ENCODE data around the gene ACP3.

GRCh38 chr3:132344666-132345280 lies 27.6 kb downstream of the ACP3 start:
- TF ChIP-seq POLR2A (IDR thresholded peaks at IDR 0.05), result no peak
- TF ChIP-seq, protein P1, sequence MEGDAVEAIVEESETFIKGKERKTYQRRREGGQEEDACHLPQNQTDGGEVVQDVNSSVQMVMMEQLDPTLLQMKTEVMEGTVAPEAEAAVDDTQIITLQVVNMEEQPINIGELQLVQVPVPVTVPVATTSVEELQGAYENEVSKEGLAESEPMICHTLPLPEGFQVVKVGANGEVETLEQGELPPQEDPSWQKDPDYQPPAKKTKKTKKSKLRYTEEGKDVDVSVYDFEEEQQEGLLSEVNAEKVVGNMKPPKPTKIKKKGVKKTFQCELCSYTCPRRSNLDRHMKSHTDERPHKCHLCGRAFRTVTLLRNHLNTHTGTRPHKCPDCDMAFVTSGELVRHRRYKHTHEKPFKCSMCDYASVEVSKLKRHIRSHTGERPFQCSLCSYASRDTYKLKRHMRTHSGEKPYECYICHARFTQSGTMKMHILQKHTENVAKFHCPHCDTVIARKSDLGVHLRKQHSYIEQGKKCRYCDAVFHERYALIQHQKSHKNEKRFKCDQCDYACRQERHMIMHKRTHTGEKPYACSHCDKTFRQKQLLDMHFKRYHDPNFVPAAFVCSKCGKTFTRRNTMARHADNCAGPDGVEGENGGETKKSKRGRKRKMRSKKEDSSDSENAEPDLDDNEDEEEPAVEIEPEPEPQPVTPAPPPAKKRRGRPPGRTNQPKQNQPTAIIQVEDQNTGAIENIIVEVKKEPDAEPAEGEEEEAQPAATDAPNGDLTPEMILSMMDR (IDR thresholded peaks at IDR 0.05), result no peak
